HepG2 (cell line): Measurements from ENCODE around the gene SLC17A9. TPM values are rescaled to one million over a fixed set of nuclear protein-coding genes. Genes with fewer than 3 reads are reported as not detected.
A peak's percentile ranks its signal among the peaks of the same experiment; 100 is the strongest.

Source experiments
- ETS1 ChIP-seq: sonication (generic); formaldehyde crosslinking; IDR thresholded peaks from 2 replicates; pipeline ENCODE4 v1.4.0; 2020; ENCODE audit warnings: missing genetic modification reagents
- GRHL1 ChIP-seq: sonication (generic); formaldehyde crosslinking; conservative IDR thresholded peaks from 2 replicates; pipeline ENCODE4 v1.8.0; 2022; ENCODE audit warnings: missing genetic modification reagents
- KDM5B ChIP-seq: sonication (generic); formaldehyde crosslinking; IDR thresholded peaks from 2 replicates; pipeline ENCODE4 v1.4.0; 2020; ENCODE audit warnings: missing genetic modification reagents, mild to moderate bottlenecking, borderline replicate concordance
- NAIF1 ChIP-seq: sonication (generic); formaldehyde crosslinking; IDR thresholded peaks from 2 replicates; pipeline ENCODE4 v1.5.0; 2020; ENCODE audit warnings: mild to moderate bottlenecking, missing genetic modification reagents, borderline replicate concordance
- POLR2G ChIP-seq: fragments of 200-400 bp; formaldehyde crosslinking; IDR thresholded peaks from 2 replicates; pipeline ENCODE4 v1.6.1; 2018; ENCODE audit warnings: mild to moderate bottlenecking, low read depth, low read length, moderate library complexity
- RNF2 ChIP-seq: fragments of 450-650 bp; conservative IDR thresholded peaks from 2 replicates; pipeline ENCODE4 v1.6.1; 2016; ENCODE audit warnings: low read depth
- THAP7 ChIP-seq: sonication (generic); formaldehyde crosslinking; IDR thresholded peaks from 2 replicates; pipeline ENCODE4 v1.8.1; 2023; ENCODE audit warnings: mild to moderate bottlenecking, missing genetic modification reagents
- U2AF2 ChIP-seq: fragments of 200-400 bp; formaldehyde crosslinking; IDR thresholded peaks from 2 replicates; pipeline ENCODE4 v1.6.1; 2017; ENCODE audit warnings: low read depth, mild to moderate bottlenecking, low read length
- ZFP90 ChIP-seq: sonication (generic); formaldehyde crosslinking; IDR thresholded peaks from 2 replicates; pipeline ENCODE4 v1.8.0; 2022; ENCODE audit warnings: missing genetic modification reagents, mild to moderate bottlenecking, inconsistent platforms, borderline replicate concordance
- ZNF33A ChIP-seq: sonication (generic); formaldehyde crosslinking; IDR thresholded peaks from 2 replicates; pipeline ENCODE4 v1.5.1; 2020; ENCODE audit warnings: missing genetic modification reagents, mild to moderate bottlenecking, moderate library complexity, borderline replicate concordance
- ZNF484 ChIP-seq: sonication (generic); formaldehyde crosslinking; IDR thresholded peaks from 2 replicates; pipeline ENCODE4 v1.5.1; 2020; ENCODE audit warnings: mild to moderate bottlenecking, low read depth, missing genetic modification reagents, borderline replicate concordance
- ZNF543 ChIP-seq: sonication (generic); formaldehyde crosslinking; IDR thresholded peaks from 2 replicates; pipeline ENCODE4 v1.4.0; 2020; ENCODE audit warnings: mild to moderate bottlenecking, missing genetic modification reagents
- ZNF598 ChIP-seq: sonication (generic); formaldehyde crosslinking; IDR thresholded peaks from 2 replicates; pipeline ENCODE4 v1.5.1; 2020; ENCODE audit warnings: mild to moderate bottlenecking, missing genetic modification reagents, borderline replicate concordance
- ZNF670 ChIP-seq: sonication (generic); formaldehyde crosslinking; IDR thresholded peaks from 2 replicates; pipeline ENCODE4 v1.8.0; 2022; ENCODE audit warnings: mild to moderate bottlenecking, missing genetic modification reagents, borderline replicate concordance
- ZNF737 ChIP-seq: sonication (generic); formaldehyde crosslinking; IDR thresholded peaks from 2 replicates; pipeline ENCODE4 v1.5.0; 2020; ENCODE audit warnings: missing genetic modification reagents, mild to moderate bottlenecking, borderline replicate concordance
- ZNF816 ChIP-seq: sonication (generic); formaldehyde crosslinking; IDR thresholded peaks from 2 replicates; pipeline ENCODE4 v1.8.0; 2022; ENCODE audit warnings: missing genetic modification reagents, mild to moderate bottlenecking, borderline replicate concordance
- ZSCAN20 ChIP-seq: sonication (generic); formaldehyde crosslinking; IDR thresholded peaks from 2 replicates; pipeline ENCODE4 v1.4.0; 2020; ENCODE audit warnings: missing genetic modification reagents, mild to moderate bottlenecking, borderline replicate concordance
- polyA plus RNA-seq, 8 experiments: library from polyadenylated mRNA; depleted of rRNA in 3 of 8; stranded (reverse) in 7 of 8; unstranded in 1 of 8; fragments of >200 nt; fragmentation: Illumina TruSeq in 4 of 8; extraction: Trizol in 4 of 8; gene quantifications; 2 replicates each; pipeline versions ENCODE4 v1.2.1 to v1.2.3, GENCODE V29; 2011 to 2016; ENCODE audit warnings: low read depth in 4 of 8, missing spikeins in 1 of 8, mixed read lengths in 1 of 8; ENCODE audit not compliant: insufficient read depth in 1 of 8
- total RNA-seq, 5 experiments: library from RNA; depleted of rRNA; stranded (reverse); fragments of >200 nt; fragmentation: Illumina TruSeq; extraction: Trizol; gene quantifications; 2 replicates each; pipeline ENCODE4 v1.2.3, GENCODE V29; 2016; ENCODE audit warnings: low read depth in 1 of 5
- TF ChIP-seq, protein P1 (sequence below): sonication (generic); formaldehyde crosslinking; IDR thresholded peaks from 2 replicates; pipeline ENCODE4 v1.5.0; 2020; ENCODE audit warnings: missing genetic modification reagents
- TF ChIP-seq, protein P2 (sequence below): sonication (generic); formaldehyde crosslinking; conservative IDR thresholded peaks from 2 replicates; pipeline ENCODE4 v1.4.0; 2020; ENCODE audit warnings: mild to moderate bottlenecking, missing genetic modification reagents, moderate library complexity

The SLC17A9 gene
- total and polyA plus RNA-seq, 2 of the 13 experiments (the other 11 are each of a cell fraction or from before 2014, with no cell fraction given) = 110 to 191 TPM

DNA sequence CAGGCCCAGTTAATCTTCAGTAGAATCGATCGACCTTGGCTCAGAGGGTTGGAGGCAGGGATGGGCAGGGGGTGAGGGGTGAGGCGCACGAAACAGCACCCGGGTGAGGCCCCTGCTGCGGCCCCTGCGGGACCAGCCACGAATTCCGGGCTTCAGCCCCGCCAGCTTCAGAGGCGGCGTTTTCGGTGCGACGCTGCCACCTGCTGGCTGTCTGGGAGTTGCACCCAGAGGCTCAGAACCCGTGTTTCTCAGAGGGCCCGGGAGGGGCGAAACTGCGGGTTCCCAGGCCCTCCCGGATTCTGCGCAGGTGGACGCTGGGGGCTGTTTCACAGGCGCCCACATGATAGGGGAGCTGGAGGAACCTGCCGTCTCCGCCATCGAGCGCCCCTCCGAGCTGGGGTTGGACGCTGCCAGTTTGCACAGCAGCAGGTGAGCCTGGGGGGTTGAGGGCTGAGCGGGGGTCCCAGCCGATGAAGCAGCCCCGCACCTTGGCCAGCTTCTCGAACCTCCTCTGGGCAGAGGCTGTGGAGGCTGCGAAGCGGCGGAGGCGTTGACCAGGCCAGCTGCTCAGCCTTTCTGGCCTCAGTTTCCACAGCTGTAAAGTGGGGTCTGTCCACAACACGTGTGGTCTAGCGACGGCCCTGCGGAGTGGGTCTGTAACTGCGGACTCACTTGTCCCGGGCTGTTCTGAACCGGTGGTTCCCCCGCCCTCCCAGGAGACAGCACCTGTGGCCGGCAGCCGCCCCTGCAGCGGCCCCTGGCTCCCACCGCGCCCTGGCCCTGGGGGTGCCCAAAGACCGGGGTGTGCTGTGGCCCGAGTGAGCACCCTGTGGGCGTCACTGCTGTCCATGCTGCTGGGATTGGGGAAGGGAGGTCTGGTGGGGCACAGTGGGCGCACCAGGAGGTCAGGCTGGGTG lies 56.8 kb downstream of the SLC17A9 start (continued):
- TF ChIP-seq ZNF670 (CRISPR knock-in tag) (no peak), ETS1 (0 out of 2 replicates have a peak, but pooled peaks have one; percentile 28), ZFP90 (CRISPR knock-in tag) (peak; percentile 40; the same call in 1 of the 2 replicates), KDM5B (peak; percentile 49; the same call in 1 of the 2 replicates), THAP7 (CRISPR knock-in tag) (0 out of 2 replicates have a peak, but pooled peaks have one; percentile 22), ZNF484 (CRISPR knock-in tag) (no peak), ZSCAN20 (CRISPR knock-in tag) (peak; percentile 83; the same call in 1 of the 2 replicates), ZNF598 (CRISPR knock-in tag) (no peak), U2AF2 (no peak), ZNF33A (CRISPR knock-in tag) (no peak), GRHL1 (CRISPR knock-in tag) (no peak), ZNF737 (no peak), ZNF543 (CRISPR knock-in tag) (no peak), RNF2 (0 out of 2 replicates have a peak, but pooled peaks have one; percentile 59), POLR2G (no peak), NAIF1 (CRISPR knock-in tag) (no peak), ZNF816 (CRISPR knock-in tag) (0 out of 2 replicates have a peak, but pooled peaks have one; percentile 39)
- TF ChIP-seq, protein P1, sequence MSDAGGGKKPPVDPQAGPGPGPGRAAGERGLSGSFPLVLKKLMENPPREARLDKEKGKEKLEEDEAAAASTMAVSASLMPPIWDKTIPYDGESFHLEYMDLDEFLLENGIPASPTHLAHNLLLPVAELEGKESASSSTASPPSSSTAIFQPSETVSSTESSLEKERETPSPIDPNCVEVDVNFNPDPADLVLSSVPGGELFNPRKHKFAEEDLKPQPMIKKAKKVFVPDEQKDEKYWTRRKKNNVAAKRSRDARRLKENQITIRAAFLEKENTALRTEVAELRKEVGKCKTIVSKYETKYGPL (CRISPR knock-in tag) = peak; percentile 55
- TF ChIP-seq, protein P2, sequence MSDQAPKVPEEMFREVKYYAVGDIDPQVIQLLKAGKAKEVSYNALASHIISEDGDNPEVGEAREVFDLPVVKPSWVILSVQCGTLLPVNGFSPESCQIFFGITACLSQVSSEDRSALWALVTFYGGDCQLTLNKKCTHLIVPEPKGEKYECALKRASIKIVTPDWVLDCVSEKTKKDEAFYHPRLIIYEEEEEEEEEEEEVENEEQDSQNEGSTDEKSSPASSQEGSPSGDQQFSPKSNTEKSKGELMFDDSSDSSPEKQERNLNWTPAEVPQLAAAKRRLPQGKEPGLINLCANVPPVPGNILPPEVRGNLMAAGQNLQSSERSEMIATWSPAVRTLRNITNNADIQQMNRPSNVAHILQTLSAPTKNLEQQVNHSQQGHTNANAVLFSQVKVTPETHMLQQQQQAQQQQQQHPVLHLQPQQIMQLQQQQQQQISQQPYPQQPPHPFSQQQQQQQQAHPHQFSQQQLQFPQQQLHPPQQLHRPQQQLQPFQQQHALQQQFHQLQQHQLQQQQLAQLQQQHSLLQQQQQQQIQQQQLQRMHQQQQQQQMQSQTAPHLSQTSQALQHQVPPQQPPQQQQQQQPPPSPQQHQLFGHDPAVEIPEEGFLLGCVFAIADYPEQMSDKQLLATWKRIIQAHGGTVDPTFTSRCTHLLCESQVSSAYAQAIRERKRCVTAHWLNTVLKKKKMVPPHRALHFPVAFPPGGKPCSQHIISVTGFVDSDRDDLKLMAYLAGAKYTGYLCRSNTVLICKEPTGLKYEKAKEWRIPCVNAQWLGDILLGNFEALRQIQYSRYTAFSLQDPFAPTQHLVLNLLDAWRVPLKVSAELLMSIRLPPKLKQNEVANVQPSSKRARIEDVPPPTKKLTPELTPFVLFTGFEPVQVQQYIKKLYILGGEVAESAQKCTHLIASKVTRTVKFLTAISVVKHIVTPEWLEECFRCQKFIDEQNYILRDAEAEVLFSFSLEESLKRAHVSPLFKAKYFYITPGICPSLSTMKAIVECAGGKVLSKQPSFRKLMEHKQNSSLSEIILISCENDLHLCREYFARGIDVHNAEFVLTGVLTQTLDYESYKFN = no peak
